ENCODE measurements around the gene PTOV1.

The PTOV1 gene

GRCh38 chr19:49818649-49819370, 32.1 kb upstream of the PTOV1 start:
- DNase-seq = peak; percentile 60

GRCh38 chr19:49819452-49820115, 31.4 kb upstream of the PTOV1 start:
- DNase-seq = peak; percentile 34

GRCh38 chr19:49820125-49820524, 30.8 kb upstream of the PTOV1 start:
- DNase-seq = peak; percentile 93

- DNase-seq = no peak
Observed at GRCh38 chr19:49823472-49823871, 27.5 kb upstream of the PTOV1 start.

GRCh38 chr19:49824662-49825061, 26.3 kb upstream of the PTOV1 start:
- no peak for DNase-seq

GRCh38 chr19:49827034-49827433, 23.9 kb upstream of the PTOV1 start:
- DNase-seq = no peak

- no peak for DNase-seq
Observed at GRCh38 chr19:49829200-49829599, 21.8 kb upstream of the PTOV1 start.

GRCh38 chr19:49829721-49830120, 21.2 kb upstream of the PTOV1 start:
- DNase-seq = no peak

- no peak for DNase-seq
Observed at GRCh38 chr19:49830766-49831165, 20.2 kb upstream of the PTOV1 start.

GRCh38 chr19:49831592-49831991, 19.4 kb upstream of the PTOV1 start:
- no peak for DNase-seq

- DNase-seq = no peak
Observed at GRCh38 chr19:49832556-49832955, 18.4 kb upstream of the PTOV1 start.

- no peak for DNase-seq
Observed at GRCh38 chr19:49833599-49833998, 17.4 kb upstream of the PTOV1 start.

GRCh38 chr19:49835562-49835961, 15.4 kb upstream of the PTOV1 start:
- no peak for DNase-seq

- no peak for DNase-seq
Observed at GRCh38 chr19:49836176-49837008, 14.6 kb upstream of the PTOV1 start.

GRCh38 chr19:49837009-49837310, 14.0 kb upstream of the PTOV1 start:
- DNase-seq = no peak

GRCh38 chr19:49837425-49837824, 13.5 kb upstream of the PTOV1 start:
- no peak for DNase-seq

- no peak for DNase-seq
Observed at GRCh38 chr19:49838885-49839588, 11.9 kb upstream of the PTOV1 start.

- DNase-seq = no peak
Observed at GRCh38 chr19:49839713-49840112, 11.2 kb upstream of the PTOV1 start.

- DNase-seq = no peak
Observed at GRCh38 chr19:49840321-49840720, 10.6 kb upstream of the PTOV1 start.

- DNase-seq = no peak
Observed at GRCh38 chr19:49840736-49841249, 10.2 kb upstream of the PTOV1 start.

GRCh38 chr19:49843265-49843664, 7.7 kb upstream of the PTOV1 start:
- no peak for DNase-seq

GRCh38 chr19:49844138-49845095, 6.5 kb upstream of the PTOV1 start:
- DNase-seq = no peak
